C4-2B (cell line): ENCODE data around the gene TBK1.

ENCODE experiments used
- H3K27ac ChIP-seq: fragments of 450-650 bp; 2 replicates; pipeline ENCODE4 v1.5.1; 2017
- CTCF ChIP-seq: fragments of 450-650 bp; conservative IDR thresholded peaks from 2 replicates; pipeline ENCODE4 v1.5.1; 2017; ENCODE audit warnings: mild to moderate bottlenecking
- ZFX ChIP-seq: fragments of 450-650 bp; IDR thresholded peaks from 2 replicates; pipeline ENCODE4 v1.6.1; 2017

Gene TBK1

GRCh38 chr12:64451687-64452558, at the start of gene TBK1:
Gene TBK1 (plus strand): TSS chr12:64452120. CDS start chr12:64455871, 3,751 bp downstream.
- H3K27ac ChIP-seq: peak within 1 kb of the TSS; percentile 99
- TF ChIP-seq CTCF: no peak
- peak; percentile 91 for TF ChIP-seq ZFX

- H3K27ac ChIP-seq: no peak overlapping the region
- TF ChIP-seq ZFX: no peak
- TF ChIP-seq CTCF: no peak
These were observed 49.7 kb upstream of the TBK1 start for GRCh38 chr12:64402181-64402580.

GRCh38 chr12:64403707-64404469, 48.0 kb upstream of the TBK1 start, which contains the start of gene XPOT:
Gene XPOT (plus strand): TSS chr12:64404392. CDS start chr12:64410036, 5,644 bp downstream.
- H3K27ac ChIP-seq: peak within 1 kb of the TSS; percentile 100
- no peak for TF ChIP-seq CTCF
- no peak for TF ChIP-seq ZFX

GRCh38 chr12:64404470-64405256, 47.3 kb upstream of the TBK1 start:
- peak overlapping the region; percentile 100 for H3K27ac ChIP-seq
- no peak for TF ChIP-seq CTCF
- peak; percentile 75 for TF ChIP-seq ZFX

GRCh38 chr12:64407342-64408223, 44.3 kb upstream of the TBK1 start:
- TF ChIP-seq ZFX: no peak

GRCh38 chr12:64411427-64411826, 40.5 kb upstream of the TBK1 start:
- TF ChIP-seq CTCF (no peak), ZFX (no peak)
- H3K27ac ChIP-seq: no peak overlapping the region

More at GRCh38 chr12:64407342-64408223, 44.3 kb upstream of the TBK1 start:
- H3K27ac ChIP-seq: no peak overlapping the region
